Posterior cingulate gyrus (tissue), 11 donors: ENCODE results near the gene NHSL1.

Experiments used
- DNase-seq, 10 donors: peaks; one replicate each; pipeline versions ENCODE4 v3.0.0 to v3.0.0-alpha.2; 2020 to 2021; ENCODE audit warnings: mixed read lengths in 3 of 10
- intact Hi-C: fragments of 100-400 bp; cut with DNase I; formaldehyde crosslinking; loops from one replicate; pipeline ENCODE4 v1.15.1; 2023

NHSL1 gene

DNA sequence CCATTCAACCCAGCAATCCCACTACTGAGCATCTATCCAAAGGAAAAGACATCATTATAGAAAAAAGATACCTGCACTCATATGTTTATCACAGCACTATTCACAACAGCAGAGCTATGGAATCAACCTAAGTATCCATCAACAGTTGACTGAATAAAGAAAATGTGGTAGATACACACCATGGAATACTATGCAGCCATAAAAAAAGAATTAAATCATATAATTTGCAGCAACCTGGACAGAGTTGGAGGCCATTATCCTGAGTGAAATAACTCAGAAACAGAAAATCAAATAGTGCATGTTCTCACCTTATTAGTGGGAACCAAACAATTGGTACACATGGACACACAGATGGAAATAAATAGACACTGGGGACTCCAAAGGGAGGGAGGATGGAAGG is 23.2 kb downstream of the NHSL1 start:
- intact Hi-C loops, result no loop called here
- DNase-seq, result no peak

DNA sequence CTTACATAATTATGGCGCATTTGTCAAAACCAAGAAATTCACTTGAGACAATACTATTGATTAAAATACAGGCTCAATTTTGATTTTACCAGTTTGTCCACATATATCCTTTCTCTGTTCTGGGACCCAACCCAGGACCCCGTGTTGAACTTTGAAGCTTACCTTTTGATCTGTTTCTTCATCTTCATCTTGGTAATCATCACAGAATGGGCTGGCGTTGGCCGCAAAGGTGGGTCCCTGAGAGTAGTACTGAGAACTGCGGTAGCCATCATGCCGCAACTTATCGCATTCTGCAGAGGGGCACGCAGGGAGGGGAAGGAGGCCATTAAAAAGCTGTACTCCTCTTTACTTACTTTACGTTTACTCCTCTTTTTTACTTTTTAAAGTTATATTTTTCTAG is 26.1 kb downstream of the NHSL1 start:
- intact Hi-C loops, result no loop called here
- no peak for DNase-seq

DNA sequence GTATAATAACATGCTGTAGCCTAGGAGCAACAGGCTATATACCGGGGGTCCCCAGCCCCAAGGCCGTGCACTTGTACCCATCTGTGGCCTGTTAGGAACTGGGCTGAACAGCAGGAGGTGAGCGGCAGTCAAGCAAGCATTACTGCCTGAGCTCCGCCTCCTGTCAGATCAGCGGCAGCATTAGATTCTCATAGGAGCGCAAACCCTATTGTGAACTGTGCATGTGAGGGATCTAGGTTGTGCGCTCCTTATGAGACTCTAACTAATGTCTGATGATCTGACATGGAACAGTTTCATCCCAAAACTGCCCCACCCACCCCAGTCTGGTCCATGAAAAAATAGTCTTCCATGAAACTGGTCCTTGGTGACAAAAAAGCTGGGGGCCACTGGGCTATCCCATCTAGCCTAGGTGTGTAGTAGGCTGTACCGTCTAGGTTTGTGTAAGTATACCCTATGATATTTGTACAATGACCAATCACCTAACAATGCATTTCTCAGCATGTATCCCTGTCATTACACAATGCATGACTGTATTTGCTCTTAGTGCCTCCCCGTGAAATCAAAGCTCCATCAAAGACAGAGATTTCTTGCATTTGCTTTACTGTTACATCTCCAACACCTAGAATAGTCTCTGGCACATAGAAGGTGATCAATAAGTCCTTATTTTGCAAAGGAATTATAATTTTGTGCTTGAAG is 30.8 kb downstream of the NHSL1 start:
- DNase-seq, result no peak
- intact Hi-C loops, result no loop called here

DNA sequence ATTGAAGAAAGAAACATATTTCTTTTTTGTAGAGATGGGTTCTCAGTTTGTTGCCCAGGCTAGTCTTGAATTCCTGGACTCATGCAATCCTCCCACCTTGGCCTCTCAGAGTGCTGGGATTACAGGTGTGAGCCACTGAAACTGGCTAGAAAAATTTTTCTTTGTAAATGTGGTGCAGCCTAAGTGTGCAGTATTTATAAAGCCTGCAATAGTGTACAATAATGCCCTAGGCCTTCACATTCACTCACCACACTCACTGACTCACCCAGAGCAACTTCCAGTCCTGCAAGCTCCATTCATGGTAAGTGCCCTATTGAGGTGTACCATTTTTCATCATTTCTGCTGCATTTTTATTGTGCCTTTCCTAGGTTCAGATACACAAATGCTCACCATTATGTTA is 31.4 kb downstream of the NHSL1 start:
- intact Hi-C loops, result no loop called here
- DNase-seq, result no peak

DNA sequence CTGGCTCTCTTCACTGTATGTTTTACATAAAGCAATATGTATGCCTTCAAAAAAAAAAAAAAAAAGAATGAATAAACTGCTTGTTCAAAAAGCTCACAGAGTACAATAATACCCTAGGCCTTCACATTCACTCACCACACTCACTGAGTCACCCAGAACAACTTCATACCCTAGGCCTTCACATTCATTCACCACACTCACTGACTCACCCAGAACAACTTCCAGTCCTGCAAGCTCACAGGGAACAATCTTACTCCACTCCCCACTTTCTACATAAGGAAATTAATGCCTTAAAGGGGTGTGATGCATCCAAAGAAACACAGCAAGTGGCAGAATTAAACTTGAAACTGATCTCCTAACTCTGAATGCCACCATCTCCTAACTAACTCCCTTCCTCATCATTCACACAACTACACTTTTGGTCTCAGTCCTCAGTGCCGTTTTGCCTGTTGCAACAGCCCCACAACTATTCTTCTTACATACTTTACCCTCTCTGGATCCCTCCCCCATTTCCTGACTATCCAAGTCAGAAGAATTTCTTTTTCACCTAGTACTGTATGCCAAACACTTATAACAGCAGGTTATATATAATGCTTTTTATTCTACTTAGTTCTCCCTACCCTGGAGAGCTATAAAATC is 34.2 kb downstream of the NHSL1 start:
- DNase-seq, result no peak
- intact Hi-C loops, result no loop called here

DNA sequence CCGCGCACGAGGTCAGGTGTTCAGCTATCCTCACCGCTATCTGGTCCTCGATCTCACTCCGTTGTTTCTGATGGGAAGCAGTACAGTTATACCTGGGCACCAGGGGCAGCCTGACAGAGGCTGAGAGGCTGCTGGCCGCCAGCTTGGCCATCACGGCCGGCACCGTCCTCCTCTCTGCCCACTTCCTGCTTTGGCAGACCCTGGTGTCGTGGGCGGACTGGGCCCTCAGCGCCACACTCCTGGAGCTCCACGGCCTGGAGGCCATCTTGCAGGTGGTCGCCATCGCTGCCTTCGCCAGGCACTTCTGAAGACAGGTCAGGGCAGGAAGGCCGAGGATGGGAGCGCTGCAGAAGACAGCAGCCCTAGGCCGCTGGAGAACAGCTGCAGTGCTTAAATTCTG is 35.2 kb downstream of the NHSL1 start:
- intact Hi-C loops, result no loop called here
- DNase-seq, result peak in 1 of 10 donors; percentile 80

DNA sequence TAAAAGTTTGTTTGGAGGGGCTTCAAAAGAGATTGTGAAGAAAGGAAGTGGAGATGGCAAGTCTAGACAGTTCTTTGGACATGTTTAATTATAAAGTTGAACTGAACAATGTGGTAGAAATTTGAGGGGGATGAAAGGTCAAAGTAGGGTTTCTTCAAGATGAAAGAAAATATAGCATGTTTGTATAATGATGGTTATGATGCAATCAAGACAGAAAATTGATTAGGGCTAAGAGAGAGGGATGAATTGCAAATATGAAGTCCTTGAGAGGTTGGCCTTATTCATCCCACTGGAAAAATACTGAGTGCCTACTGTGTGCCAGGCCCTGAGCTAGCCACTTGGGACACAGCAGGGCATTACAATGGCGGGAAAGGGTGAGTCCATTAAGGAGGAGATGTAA is 37.6 kb downstream of the NHSL1 start:
- intact Hi-C loops, result no loop called here
- DNase-seq, result no peak

DNA sequence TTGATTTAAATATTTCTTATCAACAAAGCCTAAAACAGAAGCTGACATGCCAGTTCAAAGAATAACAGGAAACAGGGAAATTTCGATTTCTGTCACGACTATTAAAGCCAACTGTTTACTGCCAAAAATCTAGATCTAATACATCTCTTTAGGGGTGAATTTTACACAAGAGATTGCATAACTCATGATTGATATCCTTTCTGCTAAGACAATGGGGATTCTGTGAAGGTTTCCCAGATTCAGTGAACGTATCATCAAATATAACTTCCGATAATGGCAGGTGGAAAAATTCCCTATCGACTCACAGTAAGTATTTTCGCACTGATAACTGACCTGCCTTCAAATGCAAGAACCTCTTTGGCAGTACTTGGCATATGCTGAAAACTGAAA is 42.9 kb downstream of the NHSL1 start:
- intact Hi-C loops, result no loop called here
- no peak for DNase-seq

DNA sequence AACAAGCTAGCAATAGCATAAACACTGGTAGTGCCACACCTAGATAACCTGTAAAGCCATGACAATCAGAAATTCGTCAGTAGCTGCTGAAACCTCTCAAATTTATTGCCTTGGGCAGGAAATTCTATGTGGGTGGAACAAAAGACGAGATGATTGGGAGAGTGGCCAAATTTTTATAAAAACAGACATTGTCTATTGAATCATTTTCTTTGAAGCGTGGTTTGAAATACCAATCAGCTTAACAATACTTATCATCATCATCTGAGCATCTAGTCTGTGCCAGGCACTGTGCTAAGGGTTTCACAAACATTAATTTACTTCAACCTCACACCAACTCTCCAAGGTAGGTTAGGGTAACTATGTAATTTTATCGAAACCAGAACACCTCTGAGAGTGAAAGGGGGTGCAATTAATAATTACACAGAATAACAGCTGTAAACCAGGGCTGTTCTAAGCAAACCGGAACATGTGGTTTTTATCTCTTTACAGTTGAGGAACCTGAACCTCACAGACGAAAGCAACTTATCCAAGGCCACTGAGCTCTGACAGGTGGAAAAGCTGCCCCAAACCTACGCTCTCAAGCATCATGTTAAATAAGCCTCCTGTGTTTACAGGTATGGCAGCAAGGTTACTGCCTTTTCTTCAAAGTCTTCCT is 43.4 kb downstream of the NHSL1 start:
- intact Hi-C loops, result no loop called here
- no peak for DNase-seq

DNA sequence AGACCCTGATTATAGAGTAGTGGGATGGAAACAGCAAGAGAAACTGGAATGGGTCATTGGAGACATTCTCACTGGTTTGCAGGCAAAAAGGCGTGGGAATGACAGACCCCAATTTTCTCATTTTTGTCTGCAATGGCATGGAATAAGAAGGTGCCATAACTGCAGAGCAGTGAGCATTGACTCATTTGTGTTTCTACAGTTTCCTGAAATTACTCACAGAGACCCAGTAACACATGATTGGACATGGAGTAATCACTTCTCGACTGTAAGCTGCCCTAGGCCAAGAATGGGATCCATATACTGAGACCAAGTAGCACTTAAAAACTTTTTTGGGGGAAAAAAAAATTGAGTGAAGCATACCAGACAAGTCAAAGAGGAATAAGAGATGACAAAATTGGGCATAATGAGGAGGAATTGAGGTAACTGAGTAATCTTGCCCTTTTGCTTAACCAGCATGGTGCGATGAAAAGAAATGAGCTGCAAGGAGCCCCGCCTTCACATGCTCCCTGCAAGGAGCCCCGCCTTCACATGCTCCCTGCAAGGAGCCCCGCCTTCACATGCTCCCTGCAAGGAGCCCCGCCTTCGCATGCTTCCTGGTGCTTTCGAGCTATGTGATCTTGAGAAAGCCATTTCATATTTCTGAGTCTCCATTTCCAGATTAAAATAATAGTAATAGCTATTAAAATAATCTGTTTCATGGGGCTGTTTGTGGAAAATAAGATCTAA is 44.1 kb downstream of the NHSL1 start:
- DNase-seq, result no peak

DNA sequence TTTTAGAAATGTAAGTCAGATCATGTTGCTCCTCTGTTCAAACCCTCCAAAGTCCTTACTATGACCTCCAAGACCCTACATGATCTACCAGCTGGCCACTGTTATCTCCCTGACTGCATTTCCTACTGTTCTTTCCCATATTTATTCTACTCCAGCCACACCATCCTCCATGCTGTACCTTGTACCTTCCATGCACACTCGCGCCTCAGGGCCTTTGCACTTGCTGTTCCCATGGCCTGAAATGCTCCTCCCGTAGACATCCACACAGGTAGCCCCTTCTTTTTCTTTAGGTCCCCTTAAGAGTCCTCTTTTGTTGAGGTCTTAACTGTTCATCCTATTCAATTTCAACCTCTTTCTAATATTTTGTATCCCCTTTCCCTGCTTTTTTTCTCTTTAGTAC is 48.3 kb downstream of the NHSL1 start:
- DNase-seq, result no peak
- intact Hi-C loops, result no loop called here

More for the DNA sequence above, 44.1 kb downstream of the NHSL1 start:
- intact Hi-C loops, result no loop called here

DNA sequence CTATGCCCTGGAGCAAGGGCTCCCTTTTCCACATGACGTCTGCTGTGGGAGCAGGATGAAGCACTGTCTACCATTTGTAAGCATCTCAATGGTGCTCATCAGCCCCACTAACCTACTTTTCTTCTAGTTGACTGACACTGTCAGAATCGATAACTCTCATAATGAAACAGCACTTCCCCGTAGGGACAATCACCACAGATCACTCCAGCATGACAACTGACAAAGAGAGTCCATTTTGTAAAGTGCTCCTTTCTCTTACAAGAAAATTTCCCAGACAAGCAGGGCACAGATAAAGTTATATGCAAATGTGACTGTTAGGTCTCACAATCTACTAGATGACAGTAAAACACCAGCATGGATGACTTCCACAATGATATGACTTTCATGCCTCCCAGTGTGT is 48.8 kb downstream of the NHSL1 start:
- intact Hi-C loops, result no loop called here
- DNase-seq, result no peak

DNA sequence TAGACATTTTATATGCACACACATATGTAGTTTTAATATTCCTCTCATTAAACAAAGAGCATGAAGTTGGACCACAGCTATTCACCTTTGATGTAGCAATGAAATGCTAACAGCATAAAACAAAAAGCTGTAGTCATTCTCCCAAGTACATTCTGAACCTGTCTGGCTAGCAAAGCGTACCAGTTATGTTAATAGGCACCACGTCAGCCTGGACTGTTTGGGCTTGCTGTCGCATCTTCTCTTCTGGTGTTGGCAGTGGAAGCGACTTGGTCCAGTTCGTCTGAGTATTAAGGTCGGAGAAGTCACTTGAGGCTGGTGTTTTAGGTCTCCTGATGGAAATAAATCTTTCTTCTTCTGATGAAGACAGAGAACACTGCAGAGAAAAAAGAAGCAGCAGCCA is 52.5 kb downstream of the NHSL1 start:
- no peak for DNase-seq
- intact Hi-C loops, result no loop called here

DNA sequence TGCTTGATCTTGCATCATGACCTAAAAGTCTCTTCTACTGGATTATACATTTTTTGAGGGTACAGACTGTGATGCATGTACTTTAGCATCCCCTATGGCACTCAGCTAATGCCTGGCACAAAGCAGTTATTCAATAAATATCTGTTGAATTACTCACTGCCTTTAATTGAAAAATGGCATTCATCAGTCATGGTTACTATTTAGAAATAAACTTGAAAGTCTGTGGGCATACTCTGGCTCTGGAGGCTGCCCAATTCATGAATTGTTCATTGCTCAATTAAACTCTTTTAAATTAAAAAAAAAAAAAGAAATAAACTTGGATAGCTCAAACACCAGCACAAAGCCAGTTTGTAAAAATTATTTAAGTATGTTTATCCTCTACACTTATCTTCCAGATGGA is 55.3 kb downstream of the NHSL1 start:
- no peak for DNase-seq

DNA sequence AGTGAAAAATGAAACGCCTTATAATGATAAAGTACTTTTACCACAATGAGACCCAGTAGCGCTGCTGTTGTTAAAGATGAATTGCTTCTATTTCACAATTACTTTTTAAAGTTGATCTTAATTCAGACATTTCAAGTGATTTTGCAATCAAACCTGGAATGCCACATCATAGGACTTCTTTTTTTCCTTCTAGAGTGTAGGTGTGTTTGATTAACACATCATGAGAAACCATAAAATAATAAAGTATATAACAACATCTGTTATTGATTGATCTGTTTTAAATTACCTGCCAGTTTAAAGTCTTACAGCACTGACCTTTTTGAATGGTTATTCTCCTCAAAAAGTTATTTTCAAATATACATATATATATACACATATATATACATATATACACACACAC is 56.6 kb downstream of the NHSL1 start:
- intact Hi-C loops, result no loop called here
- DNase-seq, result no peak

More for the DNA sequence above, 55.3 kb downstream of the NHSL1 start:
- intact Hi-C loops, result no loop called here

DNA sequence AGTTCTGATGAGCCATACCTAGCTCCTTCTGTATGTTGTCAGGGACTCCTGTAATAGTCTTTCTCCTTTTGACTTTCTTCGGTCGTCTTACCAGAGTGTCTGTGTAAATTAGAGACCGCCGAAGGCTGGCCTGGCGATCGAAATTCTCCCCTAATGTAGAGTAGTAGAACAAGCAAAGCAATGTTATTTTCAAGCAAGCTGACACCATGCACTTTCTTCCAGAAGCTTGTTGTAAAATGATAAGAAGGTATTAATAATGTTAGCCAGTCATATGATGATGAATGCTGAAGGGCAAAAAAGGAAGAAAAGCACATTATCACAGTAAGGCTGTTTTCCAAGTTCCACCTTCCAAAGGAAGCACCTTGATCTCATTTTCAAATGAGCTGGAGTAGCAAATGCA is 57.3 kb downstream of the NHSL1 start:
- no peak for DNase-seq
- intact Hi-C loops, result no loop called here

DNA sequence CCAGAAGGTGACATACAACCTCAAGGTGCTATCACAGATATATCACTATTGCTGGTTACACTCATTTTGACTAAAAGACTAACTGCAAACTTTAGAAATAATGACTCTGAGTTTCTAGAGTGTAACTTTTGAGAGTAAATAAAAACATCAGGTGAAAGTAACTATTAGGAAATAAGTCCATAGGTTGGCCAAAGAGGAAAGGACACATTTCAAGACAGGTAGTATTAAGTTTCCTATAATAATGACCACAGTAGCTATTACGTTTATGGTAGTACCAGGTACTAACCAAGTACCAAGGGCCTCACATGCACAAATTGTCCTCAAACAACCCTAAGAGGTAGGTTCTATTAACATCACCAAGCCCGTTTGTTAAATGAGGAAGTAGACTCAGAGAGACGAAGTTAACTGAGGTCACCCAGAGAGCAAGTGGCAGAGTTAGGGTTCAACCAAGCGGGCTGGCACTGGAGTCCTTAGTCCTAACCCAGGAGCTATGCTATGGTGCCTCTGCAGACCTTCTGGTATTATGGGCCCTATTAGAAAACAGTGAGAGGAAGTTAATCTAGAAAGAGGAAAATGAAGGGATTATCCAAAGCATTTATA is 58.4 kb downstream of the NHSL1 start:
- intact Hi-C loops, result no loop called here
- no peak for DNase-seq

DNA sequence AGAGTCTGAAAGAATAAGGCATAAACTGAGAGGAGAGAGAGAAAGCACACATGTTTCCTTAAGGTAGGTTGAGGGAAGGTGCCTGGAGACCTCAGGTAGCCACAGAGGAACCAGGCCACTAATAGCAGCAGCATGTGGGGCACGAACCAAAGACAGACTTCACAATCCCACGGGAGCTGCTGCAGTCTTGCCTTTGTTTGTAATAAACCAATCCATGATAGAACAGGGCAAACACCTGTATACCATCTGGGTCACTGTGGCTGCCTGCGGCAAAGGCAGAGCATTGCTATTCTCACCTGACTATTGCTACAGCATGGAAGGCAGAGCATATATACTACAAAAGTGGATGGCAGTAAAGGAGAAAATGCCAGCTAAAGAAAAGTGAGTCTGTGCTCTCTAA is 59.0 kb downstream of the NHSL1 start:
- DNase-seq, result no peak
- intact Hi-C loops, result no loop called here

DNA sequence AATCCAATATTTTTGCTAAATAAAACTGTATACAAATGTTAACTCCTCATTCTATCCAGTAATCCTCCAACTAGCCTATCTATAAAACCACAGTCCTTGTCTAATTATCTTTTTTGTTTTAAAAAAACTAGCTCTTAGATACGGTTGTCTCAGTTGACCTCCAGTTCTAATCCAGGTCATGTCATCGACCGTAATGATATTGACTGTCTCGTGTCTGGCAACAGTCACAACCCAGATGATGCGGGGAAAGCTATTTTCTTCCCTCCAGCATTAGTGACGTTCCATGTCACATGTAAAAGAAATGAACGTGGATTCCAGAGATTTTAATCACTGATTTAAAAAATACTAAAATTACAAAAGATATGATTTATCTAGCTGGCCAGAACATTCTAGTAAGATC is 59.7 kb downstream of the NHSL1 start:
- DNase-seq, result no peak
- intact Hi-C loops, result no loop called here

DNA sequence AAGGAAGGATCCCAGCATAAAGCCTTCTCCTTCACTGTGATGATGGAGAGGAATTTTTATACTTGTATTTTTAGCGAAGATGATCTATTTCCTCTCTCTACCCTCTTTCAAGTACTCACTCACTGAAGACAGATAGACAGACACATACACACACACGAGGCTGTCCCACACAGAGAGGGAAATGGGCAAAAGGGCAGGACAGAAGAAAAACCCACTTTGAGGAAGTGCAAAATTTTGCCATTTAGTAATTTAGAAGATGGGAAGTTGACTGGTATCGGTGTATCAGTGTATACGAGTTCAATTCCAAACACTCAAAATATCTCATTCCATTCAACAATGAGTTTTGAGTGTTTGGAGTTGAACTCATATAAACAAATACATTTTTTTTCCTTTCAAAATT is 64.4 kb downstream of the NHSL1 start:
- intact Hi-C loops, result no loop called here
- no peak for DNase-seq

DNA sequence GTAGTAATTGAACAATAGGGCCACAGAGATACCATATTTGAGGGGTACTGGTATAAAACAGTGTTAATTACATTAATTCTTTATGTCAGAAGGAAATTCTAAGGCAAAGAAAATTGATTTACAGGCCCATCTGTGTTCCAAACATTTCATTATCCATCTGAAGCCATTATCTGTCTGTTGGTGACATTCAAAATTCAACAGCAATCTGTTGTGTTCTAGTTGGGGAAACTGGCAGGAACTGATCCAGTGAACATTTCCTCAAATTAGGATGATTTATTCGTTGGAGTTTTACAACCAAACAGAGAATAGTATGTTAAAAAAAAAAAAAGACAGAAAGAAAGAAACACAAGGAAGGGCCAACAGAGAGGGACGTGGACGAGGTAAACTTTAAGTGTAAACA is 65.2 kb downstream of the NHSL1 start:
- DNase-seq, result no peak
- intact Hi-C loops, result no loop called here
